ENCODE data around the gene ZNF394. TPM values are rescaled to one million over a fixed set of nuclear protein-coding genes. Genes with fewer than 3 reads are reported as not detected.
"Not testable (repeated sequence)": the region's sequence is repeated elsewhere in the genome, so short reads cannot be mapped to it uniquely, and the experiment has no call there.

The ZNF394 gene
- polyA plus RNA-seq (ENCODE audit: insufficient read length in 10 of 10): 10 to 100 TPM in 5 of 10 donors, 1 to 10 TPM in 5; 7.1 to 11.6 (median 10.0) TPM
- long read RNA-seq, donor 1, partial matches to known transcripts: 0 of 2 reads
- long read RNA-seq, donor 1, other reads (novel, unspliced or antisense): 0 of 2 reads
- long read RNA-seq, donor 2, partial matches to known transcripts: 0 of 4 reads
- long read RNA-seq, donor 2, other reads (novel, unspliced or antisense): 0 of 4 reads
- long read RNA-seq, donor 3: 0 reads
- long read RNA-seq, donor 4, transcript ZNF394-201 (3 exons, 2,179 nt): major isoform, 5 of 7 reads
- long read RNA-seq, donor 4, partial matches to known transcripts: 0 of 7 reads
- long read RNA-seq, donor 4, other reads (novel, unspliced or antisense): 0 of 7 reads
- long read RNA-seq, donor 5, transcript ZNF394-201 (3 exons, 2,179 nt): major isoform, 5 of 6 reads
- long read RNA-seq, donor 5, partial matches to known transcripts: 0 of 6 reads
- long read RNA-seq, donor 5, other reads (novel, unspliced or antisense): 0 of 6 reads
- long read RNA-seq, donor 6, partial matches to known transcripts: 5 of 10 reads
- long read RNA-seq, donor 6, other reads (novel, unspliced or antisense): 0 of 10 reads
- long read RNA-seq, donor 7, partial matches to known transcripts: 0 of 5 reads
- long read RNA-seq, donor 7, other reads (novel, unspliced or antisense): 0 of 5 reads
- long read RNA-seq, donor 8, partial matches to known transcripts: 0 of 3 reads
- long read RNA-seq, donor 8, other reads (novel, unspliced or antisense): 0 of 3 reads
- long read RNA-seq, donor 9: 0 reads

GRCh38 chr7:99499721-99500636 lies at the start of gene ZNF394:
ZNF394 (minus strand) TSS chr7:99500281; CDS start chr7:99500093, 188 bp downstream.
- peak; percentile 92 to 97 (median 94) for DNase-seq

- not testable (repeated sequence) for DNase-seq
Observed at GRCh38 chr7:99549545-99549944, 49.5 kb upstream of the ZNF394 start.

- not testable (repeated sequence) for DNase-seq
Observed at GRCh38 chr7:99545308-99545707, 45.2 kb upstream of the ZNF394 start.

- DNase-seq: no peak
Observed at GRCh38 chr7:99543916-99544315, 43.8 kb upstream of the ZNF394 start.

GRCh38 chr7:99543081-99543671 lies 43.1 kb upstream of the ZNF394 start:
- DNase-seq: no peak

- DNase-seq: no peak
Observed at GRCh38 chr7:99541212-99541611, 41.1 kb upstream of the ZNF394 start.

- DNase-seq: no peak
Observed at GRCh38 chr7:99540542-99540941, 40.5 kb upstream of the ZNF394 start.

GRCh38 chr7:99539213-99539811 lies 39.2 kb upstream of the ZNF394 start:
- DNase-seq: no peak

- no peak for DNase-seq
Observed at GRCh38 chr7:99535667-99536066, 35.6 kb upstream of the ZNF394 start.

- no peak for DNase-seq
Observed at GRCh38 chr7:99531354-99531765, 31.3 kb upstream of the ZNF394 start.

GRCh38 chr7:99525713-99526440 lies 25.8 kb upstream of the ZNF394 start:
- no peak for DNase-seq

GRCh38 chr7:99521399-99521798 lies 21.3 kb upstream of the ZNF394 start:
- no peak for DNase-seq

GRCh38 chr7:99514050-99514449 lies 14.0 kb upstream of the ZNF394 start:
- no peak for DNase-seq

GRCh38 chr7:99505324-99505662 lies 5.2 kb upstream of the ZNF394 start:
- no peak for DNase-seq

GRCh38 chr7:99504603-99505323 lies 4.7 kb upstream of the ZNF394 start, which contains the start of gene ZKSCAN5:
ZKSCAN5 (plus strand) TSS chr7:99504662; CDS start chr7:99506045, 1,383 bp downstream.
- DNase-seq: peak; percentile 98 to 100 (median 98)

- DNase-seq: no peak
Observed at GRCh38 chr7:99504281-99504602, 4.2 kb upstream of the ZNF394 start.

GRCh38 chr7:99501236-99501635 lies 1.2 kb upstream of the ZNF394 start:
- not testable (repeated sequence) for DNase-seq

- no peak for DNase-seq
Observed at GRCh38 chr7:99500637-99501009, 542 bp upstream of the ZNF394 start.

- no peak for DNase-seq
Observed at GRCh38 chr7:99499371-99499720, 735 bp downstream of the ZNF394 start.

- no peak for DNase-seq
Observed at GRCh38 chr7:99498546-99498944, 1.5 kb downstream of the ZNF394 start.

Measured in muscle of back (tissue), 13 donors.